SK-N-SH treated with all-trans-retinoic acid at 6 μM for 48 hours (cell line): Measurements from ENCODE around the gene CFAP45.

Experiments
- BACH2 ChIP-seq: fragments of 250-450 bp; sonication (Bioruptor Pico); IDR thresholded peaks from 2 replicates; pipeline ENCODE4 v1.9.0; 2021; ENCODE audit warnings: mild to moderate bottlenecking, borderline replicate concordance
- CREB5 ChIP-seq: fragments of 250-450 bp; sonication (Bioruptor Pico); IDR thresholded peaks from 2 replicates; pipeline ENCODE4 v1.5.1; 2020; ENCODE audit warnings: low read depth, mild to moderate bottlenecking, moderate library complexity
- GLIS3 ChIP-seq: fragments of 250-450 bp; sonication (Bioruptor Pico); IDR thresholded peaks from 2 replicates; pipeline ENCODE4 v1.5.0; 2020; ENCODE audit warnings: mild to moderate bottlenecking, moderate library complexity
- POU6F1 ChIP-seq: fragments of 250-450 bp; sonication (Bioruptor Pico); IDR thresholded peaks from 2 replicates; pipeline ENCODE4 v1.8.0; 2021; ENCODE audit warnings: low read depth, mild to moderate bottlenecking, moderate library complexity, borderline replicate concordance
- PPARA ChIP-seq: fragments of 250-450 bp; sonication (Bioruptor Pico); IDR thresholded peaks from 2 replicates; pipeline ENCODE4 v1.5.0; 2020; ENCODE audit warnings: mild to moderate bottlenecking, borderline replicate concordance
- TOX ChIP-seq: fragments of 250-450 bp; sonication (Bioruptor Pico); IDR thresholded peaks from 2 replicates; pipeline ENCODE4 v1.8.0; 2021; ENCODE audit warnings: mild to moderate bottlenecking, moderate library complexity, borderline replicate concordance
- ZC3H10 ChIP-seq: fragments of 250-450 bp; sonication (Bioruptor Pico); IDR thresholded peaks from 2 replicates; pipeline ENCODE4 v1.5.1; 2021; ENCODE audit warnings: mild to moderate bottlenecking, moderate library complexity
- ZFP30 ChIP-seq: fragments of 450-650 bp; formaldehyde crosslinking; IDR thresholded peaks from 2 replicates; pipeline ENCODE4 v1.5.0; 2022; ENCODE audit warnings: mild to moderate bottlenecking, moderate library complexity
- ZNF565 ChIP-seq: fragments of 450-650 bp; formaldehyde crosslinking; conservative IDR thresholded peaks from 2 replicates; pipeline ENCODE4 v1.5.0; 2020; ENCODE audit warnings: low read depth, mild to moderate bottlenecking, moderate library complexity

GRCh38 chr1:159851407-159851806 lies 48.6 kb downstream of the CFAP45 start:
- no peak for TF ChIP-seq POU6F1 (CRISPR knock-in tag)
- no peak for TF ChIP-seq TOX (CRISPR knock-in tag)
- no peak for TF ChIP-seq ZNF565 (CRISPR knock-in tag)
- TF ChIP-seq PPARA (CRISPR knock-in tag) = no peak
- TF ChIP-seq ZFP30 (CRISPR knock-in tag) = no peak
- TF ChIP-seq GLIS3 (CRISPR knock-in tag) = no peak
- no peak for TF ChIP-seq BACH2 (CRISPR knock-in tag)
- no peak for TF ChIP-seq CREB5
- no peak for TF ChIP-seq ZC3H10 (CRISPR knock-in tag)
